MM.1S (cell line): ENCODE data around the gene PGBD1.

Experiments
- EZH2 ChIP-seq: fragments of 300-600 bp; sonication (generic); optimal IDR thresholded peaks from 2 replicates; pipeline ENCODE3; 2017; ENCODE audit warnings: low read depth, mild to moderate bottlenecking, antibody characterized with exemption, low read length, mixed read lengths
- EZH2phosphoT487 ChIP-seq: fragments of 300-600 bp; sonication (generic); IDR thresholded peaks from 2 replicates; pipeline ENCODE4 v1.6.1; 2018; ENCODE audit warnings: antibody characterized with exemption, low read length
- TF ChIP-seq, protein P1 (sequence below): fragments of 300-600 bp; sonication (generic); IDR thresholded peaks from 2 replicates; pipeline ENCODE4 v1.5.1; 2016; ENCODE audit warnings: antibody characterized with exemption, low read length, mixed read lengths

DNA sequence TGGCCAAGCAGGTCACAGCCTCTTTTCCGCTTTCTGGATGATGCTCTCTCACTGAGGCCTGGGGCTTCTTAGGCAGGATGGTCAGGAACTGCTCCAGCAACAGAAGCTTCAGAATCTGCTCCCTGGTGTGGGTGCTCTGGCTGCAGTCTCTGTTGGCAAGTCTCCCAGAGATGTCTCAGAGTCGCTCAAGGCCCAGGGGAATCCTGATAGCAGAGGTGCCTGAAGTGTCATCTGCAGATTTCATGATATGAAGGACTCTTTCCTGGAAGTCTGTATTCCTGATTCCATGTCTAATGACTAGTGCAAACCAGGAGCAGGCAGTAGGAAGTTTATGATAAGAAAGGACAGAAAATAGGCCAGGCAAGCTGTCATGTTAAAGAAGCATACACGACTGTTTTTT, 34.3 kb downstream of the PGBD1 start:
- TF ChIP-seq EZH2 (no peak), EZH2phosphoT487 (no peak)
- TF ChIP-seq, protein P1, sequence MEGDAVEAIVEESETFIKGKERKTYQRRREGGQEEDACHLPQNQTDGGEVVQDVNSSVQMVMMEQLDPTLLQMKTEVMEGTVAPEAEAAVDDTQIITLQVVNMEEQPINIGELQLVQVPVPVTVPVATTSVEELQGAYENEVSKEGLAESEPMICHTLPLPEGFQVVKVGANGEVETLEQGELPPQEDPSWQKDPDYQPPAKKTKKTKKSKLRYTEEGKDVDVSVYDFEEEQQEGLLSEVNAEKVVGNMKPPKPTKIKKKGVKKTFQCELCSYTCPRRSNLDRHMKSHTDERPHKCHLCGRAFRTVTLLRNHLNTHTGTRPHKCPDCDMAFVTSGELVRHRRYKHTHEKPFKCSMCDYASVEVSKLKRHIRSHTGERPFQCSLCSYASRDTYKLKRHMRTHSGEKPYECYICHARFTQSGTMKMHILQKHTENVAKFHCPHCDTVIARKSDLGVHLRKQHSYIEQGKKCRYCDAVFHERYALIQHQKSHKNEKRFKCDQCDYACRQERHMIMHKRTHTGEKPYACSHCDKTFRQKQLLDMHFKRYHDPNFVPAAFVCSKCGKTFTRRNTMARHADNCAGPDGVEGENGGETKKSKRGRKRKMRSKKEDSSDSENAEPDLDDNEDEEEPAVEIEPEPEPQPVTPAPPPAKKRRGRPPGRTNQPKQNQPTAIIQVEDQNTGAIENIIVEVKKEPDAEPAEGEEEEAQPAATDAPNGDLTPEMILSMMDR = no peak
